Measurements from ENCODE around the gene TAF4. TPM values are rescaled to one million over a fixed set of nuclear protein-coding genes. Genes with fewer than 3 reads are reported as not detected.

TAF4 gene
- total and polyA plus RNA-seq, 2 donors (not counting 1 experiment from before 2014, with no cell fraction given): 2.6 to 3.0 TPM

DNA sequence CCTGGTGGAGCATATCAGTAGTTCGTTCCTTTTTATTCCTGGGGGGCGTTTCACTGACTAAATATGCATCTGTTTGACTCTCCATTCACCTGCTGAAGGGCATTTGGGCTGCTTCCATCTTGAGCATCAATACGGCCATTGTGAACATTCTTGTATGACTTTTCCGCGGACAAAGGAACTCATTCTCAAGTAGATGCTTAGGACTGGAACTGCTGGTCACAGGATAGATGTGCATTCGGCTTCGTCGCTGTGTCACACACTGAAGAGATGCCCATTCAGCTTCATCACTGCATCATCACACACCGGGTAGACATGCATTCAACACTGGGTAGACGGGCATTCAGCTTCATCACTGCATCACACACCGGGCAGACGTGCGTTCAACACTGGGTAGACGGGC, 95.3 kb downstream of the TAF4 start:
- no peaks in the 10 kb centered on the region for H3K4me1 ChIP-seq (ENCODE audit: control insufficient read depth, extremely low read depth, insufficient read depth, low read length)
- DNase-seq (ENCODE audit: low read depth in 2 of 2): no peak
- no peaks in the 10 kb centered on the region for H4K20me1 ChIP-seq (ENCODE audit: control insufficient read depth, extremely low read depth, insufficient read depth, low read length)
- H3K4me3 ChIP-seq (replicated peaks in 1 of 4; ENCODE audit: control extremely low read depth in 1 of 4, insufficient read depth in 1 of 4, low read depth in 3 of 4, low read length in 4 of 4): no peak overlapping the region
- peaks cover 5% of the 10 kb centered on the region for H3K27me3 ChIP-seq (ENCODE audit: control insufficient read depth, insufficient read depth, low read length)
- no peak for TF ChIP-seq EZH2 (IDR thresholded peaks at IDR 0.05; ENCODE audit: low read length, missing control alignments)
- TF ChIP-seq, protein P1, sequence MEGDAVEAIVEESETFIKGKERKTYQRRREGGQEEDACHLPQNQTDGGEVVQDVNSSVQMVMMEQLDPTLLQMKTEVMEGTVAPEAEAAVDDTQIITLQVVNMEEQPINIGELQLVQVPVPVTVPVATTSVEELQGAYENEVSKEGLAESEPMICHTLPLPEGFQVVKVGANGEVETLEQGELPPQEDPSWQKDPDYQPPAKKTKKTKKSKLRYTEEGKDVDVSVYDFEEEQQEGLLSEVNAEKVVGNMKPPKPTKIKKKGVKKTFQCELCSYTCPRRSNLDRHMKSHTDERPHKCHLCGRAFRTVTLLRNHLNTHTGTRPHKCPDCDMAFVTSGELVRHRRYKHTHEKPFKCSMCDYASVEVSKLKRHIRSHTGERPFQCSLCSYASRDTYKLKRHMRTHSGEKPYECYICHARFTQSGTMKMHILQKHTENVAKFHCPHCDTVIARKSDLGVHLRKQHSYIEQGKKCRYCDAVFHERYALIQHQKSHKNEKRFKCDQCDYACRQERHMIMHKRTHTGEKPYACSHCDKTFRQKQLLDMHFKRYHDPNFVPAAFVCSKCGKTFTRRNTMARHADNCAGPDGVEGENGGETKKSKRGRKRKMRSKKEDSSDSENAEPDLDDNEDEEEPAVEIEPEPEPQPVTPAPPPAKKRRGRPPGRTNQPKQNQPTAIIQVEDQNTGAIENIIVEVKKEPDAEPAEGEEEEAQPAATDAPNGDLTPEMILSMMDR (conservative IDR thresholded peaks at IDR 0.05 in 1 of 2, IDR thresholded peaks at IDR 0.05 in 1 of 2; ENCODE audit: low read depth in 1 of 2, low read length in 2 of 2): no peak
- H3K27ac ChIP-seq (ENCODE audit: insufficient read depth, low read length): no peak overlapping the region
- H3K9me3 ChIP-seq (ENCODE audit: control insufficient read depth, insufficient read depth, low read depth, low read length): no peaks in the 10 kb centered on the region
- H3K79me2 ChIP-seq (ENCODE audit: control insufficient read depth, insufficient read depth, low read length): no peaks in the 10 kb centered on the region
- H3K36me3 ChIP-seq (ENCODE audit: control insufficient read depth, insufficient read depth, low read length): peaks cover 4% of the 10 kb centered on the region
- no peak overlapping the region for H3K9ac ChIP-seq (ENCODE audit: insufficient read depth, low read length)
- no peak overlapping the region for H3K4me2 ChIP-seq (ENCODE audit: extremely low read depth, insufficient read depth, low read length)
- no peak overlapping the region for H2AFZ ChIP-seq (ENCODE audit: low read length)

GRCh38 chr20:61969806-61970205, 95.9 kb downstream of the TAF4 start:
- no peak for DNase-seq (ENCODE audit: low read depth in 2 of 2)
- H4K20me1 ChIP-seq (ENCODE audit: control insufficient read depth, extremely low read depth, insufficient read depth, low read length): no peaks in the 10 kb centered on the region
- H3K27ac ChIP-seq (ENCODE audit: insufficient read depth, low read length): no peak overlapping the region
- no peak overlapping the region for H2AFZ ChIP-seq (ENCODE audit: low read length)
- no peaks in the 10 kb centered on the region for H3K79me2 ChIP-seq (ENCODE audit: control insufficient read depth, insufficient read depth, low read length)
- H3K36me3 ChIP-seq (ENCODE audit: control insufficient read depth, insufficient read depth, low read length): peaks cover 4% of the 10 kb centered on the region
- peaks cover 8% of the 10 kb centered on the region for H3K27me3 ChIP-seq (ENCODE audit: control insufficient read depth, insufficient read depth, low read length)
- H3K9ac ChIP-seq (ENCODE audit: insufficient read depth, low read length): no peak overlapping the region
- no peak overlapping the region for H3K4me2 ChIP-seq (ENCODE audit: extremely low read depth, insufficient read depth, low read length)
- no peaks in the 10 kb centered on the region for H3K9me3 ChIP-seq (ENCODE audit: control insufficient read depth, insufficient read depth, low read depth, low read length)
- no peak overlapping the region for H3K4me3 ChIP-seq (replicated peaks in 1 of 4; ENCODE audit: control extremely low read depth in 1 of 4, insufficient read depth in 1 of 4, low read depth in 3 of 4, low read length in 4 of 4)
- no peak for TF ChIP-seq EZH2 (IDR thresholded peaks at IDR 0.05; ENCODE audit: low read length, missing control alignments)
- TF ChIP-seq, protein P1 (conservative IDR thresholded peaks at IDR 0.05 in 1 of 2, IDR thresholded peaks at IDR 0.05 in 1 of 2; ENCODE audit: low read depth in 1 of 2, low read length in 2 of 2): no peak
- no peaks in the 10 kb centered on the region for H3K4me1 ChIP-seq (ENCODE audit: control insufficient read depth, extremely low read depth, insufficient read depth, low read length)

DNA sequence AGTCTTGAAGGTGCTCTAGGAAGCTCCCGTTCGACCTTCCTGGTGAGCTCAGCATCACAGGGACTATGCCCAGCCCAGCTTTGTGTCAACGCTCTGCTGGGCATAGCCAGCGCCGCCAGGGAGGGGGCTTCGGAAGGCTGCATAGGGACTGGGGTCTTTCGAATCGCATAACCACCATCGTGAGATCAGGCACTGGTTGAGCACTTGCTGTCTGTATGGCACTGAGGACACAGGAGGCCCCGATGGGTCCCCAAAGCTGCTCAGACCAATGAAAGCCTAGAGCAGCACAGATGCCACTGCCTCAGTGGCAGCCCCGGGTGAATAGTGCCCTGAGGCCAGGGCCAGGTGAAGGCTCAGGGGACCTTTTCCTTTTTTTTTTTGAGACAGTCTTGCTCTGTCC, 96.7 kb downstream of the TAF4 start:
- no peak overlapping the region for H3K4me2 ChIP-seq (ENCODE audit: extremely low read depth, insufficient read depth, low read length)
- no peak overlapping the region for H3K27ac ChIP-seq (ENCODE audit: insufficient read depth, low read length)
- no peak for TF ChIP-seq EZH2 (IDR thresholded peaks at IDR 0.05; ENCODE audit: low read length, missing control alignments)
- TF ChIP-seq, protein P1 (conservative IDR thresholded peaks at IDR 0.05 in 1 of 2, IDR thresholded peaks at IDR 0.05 in 1 of 2; ENCODE audit: low read depth in 1 of 2, low read length in 2 of 2): no peak
- no peaks in the 10 kb centered on the region for H3K79me2 ChIP-seq (ENCODE audit: control insufficient read depth, insufficient read depth, low read length)
- H3K9me3 ChIP-seq (ENCODE audit: control insufficient read depth, insufficient read depth, low read depth, low read length): no peaks in the 10 kb centered on the region
- H3K36me3 ChIP-seq (ENCODE audit: control insufficient read depth, insufficient read depth, low read length): peaks cover 4% of the 10 kb centered on the region
- H3K9ac ChIP-seq (ENCODE audit: insufficient read depth, low read length): no peak overlapping the region
- no peaks in the 10 kb centered on the region for H3K4me1 ChIP-seq (ENCODE audit: control insufficient read depth, extremely low read depth, insufficient read depth, low read length)
- H3K4me3 ChIP-seq (replicated peaks in 1 of 4; ENCODE audit: control extremely low read depth in 1 of 4, insufficient read depth in 1 of 4, low read depth in 3 of 4, low read length in 4 of 4): no peak overlapping the region
- no peak overlapping the region for H2AFZ ChIP-seq (ENCODE audit: low read length)
- peaks cover 8% of the 10 kb centered on the region for H3K27me3 ChIP-seq (ENCODE audit: control insufficient read depth, insufficient read depth, low read length)
- no peak for DNase-seq (ENCODE audit: low read depth in 2 of 2)
- no peaks in the 10 kb centered on the region for H4K20me1 ChIP-seq (ENCODE audit: control insufficient read depth, extremely low read depth, insufficient read depth, low read length)

Data from fibroblast of lung (primary cell).